Spleen (tissue), 11 donors: ENCODE results near the gene NCOR1. TPM values are rescaled to one million over a fixed set of nuclear protein-coding genes. Genes with fewer than 3 reads are reported as not detected.
"Not testable (repeated sequence)": the region's sequence is repeated elsewhere in the genome, so short reads cannot be mapped to it uniquely, and the experiment has no call there.

Source experiments
- DNase-seq: peaks from one replicate; pipeline ENCODE4 v3.0.0-alpha.2; 2020
- H3K27ac ChIP-seq, 8 donors: fragments of 200-600 bp; sonication (generic) in 7 of 8; 1 replicate in 4 of 8; 2 replicates in 4 of 8; pipeline versions ENCODE4 v1.5.0 to v1.8.0; 2016 to 2021; ENCODE audit warnings: inconsistent platforms in 4 of 8, mild to moderate bottlenecking in 4 of 8, moderate library complexity in 1 of 8
- H3K27me3 ChIP-seq, 7 donors: fragments of 200-600 bp; sonication (generic) in 6 of 7; replicated peaks in 1 of 7; 1 replicate in 4 of 7; 2 replicates in 3 of 7; pipeline versions ENCODE4 v1.5.0 to v1.8.0; 2016 to 2021; ENCODE audit warnings: inconsistent platforms in 3 of 7, mild to moderate bottlenecking in 1 of 7
- H3K36me3 ChIP-seq, 6 donors: fragments of 200-600 bp; sonication (generic) in 5 of 6; 1 replicate in 4 of 6; 2 replicates in 2 of 6; pipeline versions ENCODE4 v1.5.0 to v1.8.0; 2016 to 2021; ENCODE audit warnings: inconsistent platforms in 2 of 6
- H3K4me1 ChIP-seq, 6 donors: fragments of 200-600 bp; sonication (generic) in 5 of 6; 1 replicate in 3 of 6; 2 replicates in 3 of 6; pipeline versions ENCODE4 v1.5.0 to v1.8.0; 2016 to 2021; ENCODE audit warnings: inconsistent platforms in 3 of 6
- H3K4me3 ChIP-seq, 8 donors: fragments of 200-600 bp; sonication (generic) in 7 of 8; 1 replicate in 4 of 8; 2 replicates in 4 of 8; pipeline versions ENCODE4 v1.5.0 to v1.8.0; 2016 to 2021; ENCODE audit warnings: inconsistent platforms in 4 of 8, mild to moderate bottlenecking in 4 of 8, moderate library complexity in 2 of 8
- H3K9me3 ChIP-seq, 8 donors: fragments of 200-600 bp; sonication (generic) in 7 of 8; 1 replicate in 4 of 8; 2 replicates in 4 of 8; pipeline versions ENCODE4 v1.5.0 to v1.8.0; 2016 to 2021; ENCODE audit warnings: inconsistent platforms in 4 of 8
- CTCF ChIP-seq, 11 experiments: fragments of 200-600 bp in 7 of 11; fragments of 450-650 bp in 4 of 11; sonication (generic) in 4 of 11; IDR thresholded peaks in 8 of 11; conservative IDR thresholded peaks in 3 of 11; 1 replicate in 7 of 11; 2 replicates in 4 of 11; pipeline versions ENCODE4 v1.4.0 to v1.8.0; 2016 to 2021; ENCODE audit warnings: antibody characterized with exemption in 11 of 11, inconsistent platforms in 4 of 11, mild to moderate bottlenecking in 1 of 11
- POLR2A ChIP-seq, 3 donors: fragments of 450-650 bp; IDR thresholded peaks; one replicate each; pipeline ENCODE4 v1.5.1; 2017; ENCODE audit warnings: antibody characterized with exemption in 3 of 3, mild to moderate bottlenecking in 1 of 3
- POLR2AphosphoS5 ChIP-seq, 3 donors: sonication (generic); formaldehyde crosslinking; IDR thresholded peaks; one replicate each; pipeline ENCODE4 v1.5.1; 2017; ENCODE audit warnings: antibody characterized with exemption in 3 of 3
- WGBS, 5 donors: extraction: QIAGEN DNeasy Blood & Tissue Kit in 3 of 5; methylation state at CpG; one replicate each; pipeline versions ENCODE4 v1.1.5 to v1.1.7; 2013 to 2018; 5-methylcytosine and 5-hydroxymethylcytosine counted together
- intact Hi-C: fragments of 100-400 bp; cut with DNase I; formaldehyde crosslinking; loops from one replicate; pipeline ENCODE4 v1.15.0; 2023; ENCODE audit warnings: low total_unique reads
- polyA plus RNA-seq, 3 donors: library from polyadenylated mRNA; stranded (reverse); fragments of 200-250 nt; gene quantifications; one replicate each; pipeline ENCODE4 v1.2.1, GENCODE V29; 2013
- total RNA-seq, 7 donors: library from RNA; depleted of rRNA in 3 of 7; stranded (reverse); fragments of >200 nt in 3 of 7; fragmentation: NEBNext Ultra II Directional in 4 of 7; extraction: Animal tissue kit (Norgen Biotek cat#: 25700) in 4 of 7; gene quantifications; one replicate each; pipeline versions ENCODE4 v1.1.0 to v1.2.1, GENCODE V29; 2016 to 2021
- donor health status: healthy with polysubstance abuse.
- donor health status: DM: no; HTN: no; CAD: no; lungs with moderate emphysema.
- donor health status: DM: no; HTN: no; CAD: no.
- donor health status: Bipolar disorder and iron deficiency.
- donor health status: healthy.
- donor health status: DM: no; HTN: no; CAD: no.
- donor health status: DM: yes; HTN: yes; CAD: no.

NCOR1 gene
- total and polyA plus RNA-seq, 10 donors: 28.4 to 250 (median 140) TPM

GRCh38 chr17:16178836-16179235 lies 36.5 kb downstream of the NCOR1 start:
- Histone ChIP-seq H3K4me1 (peaks cover 0 to 6% (median 0%) of the 10 kb centered on the region in 6 donors), H3K27me3 (no peaks in the 10 kb centered on the region), H3K4me3 (no peak overlapping the region), H3K36me3 (peaks cover 0 to 42% (median 0%) of the 10 kb centered on the region in 6 donors), H3K27ac (no peak overlapping the region), H3K9me3 (no peaks in the 10 kb centered on the region)
- DNase-seq: no peak
- TF ChIP-seq CTCF (IDR thresholded peaks at IDR 0.05 in 8 of 11, conservative IDR thresholded peaks at IDR 0.05 in 3 of 11) (no peak), POLR2A (IDR thresholded peaks at IDR 0.05) (no peak), POLR2AphosphoS5 (IDR thresholded peaks at IDR 0.05) (no peak)
- 93 to 97% (median 96%) methylated on average over 5 of the region's 5 CpGs for WGBS, 5 donors
- intact Hi-C loops: no loop called here

GRCh38 chr17:16171613-16172012 lies 43.7 kb downstream of the NCOR1 start:
- no peak for TF ChIP-seq POLR2AphosphoS5 (IDR thresholded peaks at IDR 0.05)
- WGBS, 5 donors: 93 to 95% (median 94%) methylated on average over 7 of the region's 7 CpGs
- Histone ChIP-seq H3K4me1 (no peaks in the 10 kb centered on the region), H3K36me3 (peaks cover 0 to 83% (median 32%) of the 10 kb centered on the region in 6 donors), H3K4me3 (no peak overlapping the region), H3K9me3 (no peaks in the 10 kb centered on the region), H3K27me3 (no peaks in the 10 kb centered on the region), H3K27ac (no peak overlapping the region)
- no peak for DNase-seq
- intact Hi-C loops: no loop called here

- H3K27me3 ChIP-seq, DNase-seq, H3K27ac ChIP-seq, H3K4me3 ChIP-seq, H3K4me1 ChIP-seq, intact Hi-C loops, H3K9me3 ChIP-seq: not testable (repeated sequence)
- H3K36me3 ChIP-seq: peaks cover 0 to 88% (median 36%) of the 10 kb centered on the region in 6 donors
- WGBS, 5 donors: 87 to 95% (median 88%) methylated on average over 4 of the region's 4 CpGs
These were observed 48.6 kb downstream of the NCOR1 start for GRCh38 chr17:16166766-16167165.

GRCh38 chr17:16158714-16159113 lies 56.6 kb downstream of the NCOR1 start:
- intact Hi-C loops: no loop called here
- H3K27me3 ChIP-seq: no peaks in the 10 kb centered on the region
- peaks cover 3 to 92% (median 28%) of the 10 kb centered on the region in 6 donors for H3K36me3 ChIP-seq
- H3K4me3 ChIP-seq: no peak overlapping the region
- no peak for DNase-seq
- H3K4me1 ChIP-seq: no peaks in the 10 kb centered on the region
- no peaks in the 10 kb centered on the region for H3K9me3 ChIP-seq
- TF ChIP-seq POLR2AphosphoS5 (IDR thresholded peaks at IDR 0.05) (no peak), POLR2A (IDR thresholded peaks at IDR 0.05) (no peak), CTCF (IDR thresholded peaks at IDR 0.05 in 8 of 11, conservative IDR thresholded peaks at IDR 0.05 in 3 of 11) (no peak)
- 91 to 98% (median 95%) methylated on average over 3 of the region's 3 CpGs for WGBS, 5 donors
- H3K27ac ChIP-seq: no peak overlapping the region

- WGBS, 5 donors: 34 to 58% (median 50%) methylated on average over 2 of the region's 2 CpGs
- TF ChIP-seq CTCF (IDR thresholded peaks at IDR 0.05 in 8 of 11, conservative IDR thresholded peaks at IDR 0.05 in 3 of 11) (no peak), POLR2A (IDR thresholded peaks at IDR 0.05) (no peak), POLR2AphosphoS5 (IDR thresholded peaks at IDR 0.05) (no peak)
- Histone ChIP-seq H3K27me3 (no peaks in the 10 kb centered on the region), H3K9me3 (no peaks in the 10 kb centered on the region), H3K4me3 (no peak overlapping the region), H3K4me1 (no peaks in the 10 kb centered on the region), H3K27ac (no peak overlapping the region), H3K36me3 (peaks cover 3 to 100% (median 43%) of the 10 kb centered on the region in 6 donors)
- no peak for DNase-seq
- intact Hi-C loops: no loop called here
These were observed 59.8 kb downstream of the NCOR1 start for GRCh38 chr17:16155536-16155935.

GRCh38 chr17:16152326-16152725 lies 63.0 kb downstream of the NCOR1 start:
- H3K4me1 ChIP-seq, H3K4me3 ChIP-seq, H3K27me3 ChIP-seq, H3K27ac ChIP-seq, H3K9me3 ChIP-seq, DNase-seq, intact Hi-C loops: not testable (repeated sequence)
- H3K36me3 ChIP-seq: peaks cover 0 to 100% (median 51%) of the 10 kb centered on the region in 6 donors
- WGBS, 5 donors: 80 to 97% (median 88%) methylated on average over 6 of the region's 6 CpGs
